ENCODE measurements around the gene ARHGEF17. TPM values are rescaled to one million over a fixed set of nuclear protein-coding genes. Genes with fewer than 3 reads are reported as not detected.
A peak's percentile ranks its signal among the peaks of the same experiment; 100 is the strongest.

ARHGEF17 gene
- total and polyA plus RNA-seq, 2 experiments from 2014 or later = 30.2 to 35.6 TPM

DNA sequence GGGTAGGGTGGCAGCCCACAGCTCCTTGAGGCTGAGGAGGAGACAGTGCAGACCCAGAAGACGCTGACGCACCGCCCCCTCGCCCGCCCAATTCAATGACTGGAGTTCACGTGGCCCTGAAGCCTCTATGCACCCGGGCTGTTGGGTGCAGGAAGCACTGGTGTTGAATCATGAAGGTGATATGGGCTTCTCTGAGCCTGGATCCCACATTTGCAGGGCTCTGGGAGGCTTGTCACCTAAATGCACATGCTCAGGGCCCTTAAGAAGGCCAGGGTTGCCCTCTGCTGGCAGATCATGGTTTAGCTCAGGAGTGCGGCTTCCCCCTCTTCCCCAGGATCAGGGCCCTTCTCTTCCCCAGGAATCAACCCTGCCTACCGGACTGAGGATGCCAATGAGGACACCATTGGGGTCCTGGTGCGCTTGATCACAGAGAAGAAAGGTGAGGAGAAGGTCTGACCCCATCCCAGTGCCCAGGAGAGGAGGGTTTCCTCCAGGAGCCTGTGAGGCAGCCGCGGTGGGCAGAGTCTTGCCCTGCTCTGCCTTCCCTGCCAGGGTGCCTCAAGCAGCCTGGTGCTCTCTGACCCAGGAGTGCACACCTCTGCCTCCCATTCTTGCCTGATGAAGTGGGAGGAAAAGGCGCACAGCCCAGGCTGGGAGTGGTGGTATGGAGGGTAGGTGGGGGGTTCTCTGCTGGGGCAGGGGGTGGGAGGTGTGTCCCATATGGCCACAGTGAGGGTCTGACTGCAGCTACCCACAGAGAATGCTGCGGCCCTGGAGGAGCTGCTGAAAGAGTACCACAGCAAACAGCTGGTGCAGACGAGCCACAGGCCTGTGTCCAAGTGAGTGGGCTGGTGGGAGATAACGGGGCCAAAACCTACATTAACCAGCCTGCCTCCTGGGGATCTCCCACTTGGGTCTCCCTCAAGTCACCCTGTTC, 85.7 kb downstream of the ARHGEF17 start:
- Histone ChIP-seq H3K36me3 (replicated peaks; ENCODE audit: insufficient read depth, low read depth) (no peaks in the 10 kb centered on the region), H4K20me1 (ENCODE audit: insufficient read depth, poor library complexity, severe bottlenecking) (no peaks in the 10 kb centered on the region)
- 76% methylated on average over 15 of the region's 16 CpGs for WGBS (ENCODE audit: low lambda C conversion rate, missing lambda C conversion rate)

DNA sequence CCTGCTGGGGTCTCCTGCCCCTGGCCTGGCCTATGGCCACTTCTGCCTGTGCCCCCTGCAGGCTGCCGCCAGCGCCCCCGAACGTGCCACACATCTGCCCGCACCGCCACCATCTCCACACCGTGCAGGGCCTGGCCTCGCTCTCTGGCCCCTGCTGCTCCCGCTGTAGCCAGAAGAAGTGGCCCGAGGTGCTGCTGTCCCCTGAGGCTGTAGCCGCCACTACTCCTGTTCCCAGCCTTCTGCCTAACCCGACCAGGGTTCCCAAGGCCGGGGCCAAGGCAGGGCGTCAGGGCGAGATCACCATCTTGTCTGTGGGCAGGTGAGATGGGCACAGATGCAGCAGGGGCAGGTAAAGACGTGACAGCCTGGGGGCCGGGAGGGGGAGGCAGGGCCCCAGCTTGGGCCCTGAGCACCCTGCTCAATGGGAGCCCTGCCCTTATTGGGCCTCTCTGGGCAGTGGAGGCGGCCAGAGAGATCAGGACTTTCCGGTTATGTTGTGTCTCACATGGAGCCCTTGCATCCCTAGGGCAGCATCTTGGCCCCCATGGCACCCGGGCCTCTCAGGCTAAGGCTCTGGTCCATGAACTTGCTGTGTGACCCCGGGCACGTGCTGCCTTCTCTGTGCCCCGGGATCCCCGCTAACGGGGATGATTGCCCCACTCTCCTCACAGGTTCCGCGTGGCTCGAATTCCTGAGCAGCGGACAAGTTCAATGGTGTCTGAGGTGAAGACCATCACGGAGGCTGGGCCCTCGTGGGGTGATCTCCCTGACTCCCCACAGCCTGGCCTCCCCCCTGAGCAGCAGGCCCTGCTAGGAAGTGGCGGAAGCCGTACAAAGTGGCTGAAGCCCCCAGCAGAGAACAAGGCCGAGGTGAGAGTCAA, 86.6 kb downstream of the ARHGEF17 start:
- Histone ChIP-seq H3K4me3 (no peak overlapping the region), H3K4me2 (no peak overlapping the region), H3K9me3 (ENCODE audit: low read depth) (no peaks in the 10 kb centered on the region), H3K4me1 (ENCODE audit: insufficient read depth) (no peaks in the 10 kb centered on the region), H3K36me3 (replicated peaks; ENCODE audit: insufficient read depth, low read depth) (no peaks in the 10 kb centered on the region), H3K9me2 (replicated peaks; ENCODE audit: insufficient read depth) (no peaks in the 10 kb centered on the region), H3K27me3 (no peaks in the 10 kb centered on the region), H4K20me1 (ENCODE audit: insufficient read depth, poor library complexity, severe bottlenecking) (no peaks in the 10 kb centered on the region), H3K79me2 (no peaks in the 10 kb centered on the region), H2AFZ (no peak overlapping the region), H3K27ac (no peak overlapping the region)
- no peak for DNase-seq (ENCODE audit: low spot score)
- 97% methylated on average over 34 of the region's 34 CpGs for WGBS (ENCODE audit: low lambda C conversion rate, missing lambda C conversion rate)
- TF ChIP-seq EZH2phosphoT487 (IDR thresholded peaks at IDR 0.05; ENCODE audit: low read depth, severe bottlenecking, unreplicated experiment) = no peak
- TF ChIP-seq EZH2 (IDR thresholded peaks at IDR 0.05; ENCODE audit: borderline replicate concordance) = no peak
- TF ChIP-seq, protein P1, sequence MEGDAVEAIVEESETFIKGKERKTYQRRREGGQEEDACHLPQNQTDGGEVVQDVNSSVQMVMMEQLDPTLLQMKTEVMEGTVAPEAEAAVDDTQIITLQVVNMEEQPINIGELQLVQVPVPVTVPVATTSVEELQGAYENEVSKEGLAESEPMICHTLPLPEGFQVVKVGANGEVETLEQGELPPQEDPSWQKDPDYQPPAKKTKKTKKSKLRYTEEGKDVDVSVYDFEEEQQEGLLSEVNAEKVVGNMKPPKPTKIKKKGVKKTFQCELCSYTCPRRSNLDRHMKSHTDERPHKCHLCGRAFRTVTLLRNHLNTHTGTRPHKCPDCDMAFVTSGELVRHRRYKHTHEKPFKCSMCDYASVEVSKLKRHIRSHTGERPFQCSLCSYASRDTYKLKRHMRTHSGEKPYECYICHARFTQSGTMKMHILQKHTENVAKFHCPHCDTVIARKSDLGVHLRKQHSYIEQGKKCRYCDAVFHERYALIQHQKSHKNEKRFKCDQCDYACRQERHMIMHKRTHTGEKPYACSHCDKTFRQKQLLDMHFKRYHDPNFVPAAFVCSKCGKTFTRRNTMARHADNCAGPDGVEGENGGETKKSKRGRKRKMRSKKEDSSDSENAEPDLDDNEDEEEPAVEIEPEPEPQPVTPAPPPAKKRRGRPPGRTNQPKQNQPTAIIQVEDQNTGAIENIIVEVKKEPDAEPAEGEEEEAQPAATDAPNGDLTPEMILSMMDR (IDR thresholded peaks at IDR 0.05; ENCODE audit: poor library complexity) = no peak

More for the DNA sequence above, 85.7 kb downstream of the ARHGEF17 start:
- Histone ChIP-seq H3K4me3 (no peak overlapping the region), H3K27ac (no peak overlapping the region), H3K79me2 (no peaks in the 10 kb centered on the region), H3K9me3 (ENCODE audit: low read depth) (no peaks in the 10 kb centered on the region), H3K4me2 (no peak overlapping the region), H3K27me3 (no peaks in the 10 kb centered on the region), H2AFZ (no peak overlapping the region), H3K9me2 (replicated peaks; ENCODE audit: insufficient read depth) (no peaks in the 10 kb centered on the region), H3K4me1 (ENCODE audit: insufficient read depth) (no peaks in the 10 kb centered on the region)
- DNase-seq (ENCODE audit: low spot score) = peak; percentile 88
- TF ChIP-seq, protein P1 (IDR thresholded peaks at IDR 0.05; ENCODE audit: poor library complexity) = peak; percentile 84
- TF ChIP-seq EZH2 (IDR thresholded peaks at IDR 0.05; ENCODE audit: borderline replicate concordance) = no peak

DNA sequence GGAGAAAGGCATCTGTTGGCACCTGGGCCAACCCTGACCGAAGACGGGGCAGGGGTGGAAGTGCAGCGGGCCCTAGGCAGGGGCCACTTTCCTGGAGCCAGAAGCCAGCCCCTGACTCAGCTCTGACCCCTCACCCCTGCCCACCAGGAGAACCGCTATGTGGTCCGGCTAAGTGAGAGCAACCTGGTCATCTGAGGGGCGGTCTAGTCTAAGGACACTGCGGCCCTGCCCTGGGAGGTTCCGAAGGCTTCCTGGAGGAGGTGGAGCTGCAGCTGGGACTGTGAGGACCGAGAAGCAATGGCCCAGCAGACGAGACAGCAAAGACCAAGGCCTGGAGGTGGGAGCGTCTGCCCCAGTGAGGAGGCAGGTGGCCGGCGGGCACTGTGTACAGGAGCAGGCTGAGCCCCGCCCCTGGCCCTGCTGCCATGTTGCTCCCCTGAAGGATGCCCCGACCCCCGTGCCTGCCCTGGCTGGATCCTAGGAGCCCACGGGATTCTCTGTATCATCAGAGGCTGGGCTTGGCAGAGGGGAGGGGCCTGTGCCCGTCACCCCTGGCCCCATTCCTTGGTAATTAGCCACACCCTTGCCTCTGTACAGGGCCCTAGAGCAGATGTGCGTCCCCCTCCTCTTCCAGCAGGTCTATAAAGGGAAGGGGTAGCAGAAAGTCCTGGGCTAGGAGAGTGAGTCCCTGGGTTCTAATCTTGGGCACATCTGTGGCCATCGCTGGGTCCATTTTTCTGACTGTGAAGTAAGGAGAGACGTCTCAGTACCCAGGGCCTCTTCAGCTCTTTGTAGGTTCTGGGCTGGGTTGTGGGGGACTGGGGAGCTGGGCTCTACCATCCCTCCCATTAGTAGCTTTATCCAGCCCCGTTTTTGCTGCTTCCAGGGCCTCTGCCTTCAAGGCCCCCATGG, 87.5 kb downstream of the ARHGEF17 start:
- Histone ChIP-seq H3K27me3 (no peaks in the 10 kb centered on the region), H3K27ac (no peak overlapping the region), H3K9me2 (replicated peaks; ENCODE audit: insufficient read depth) (no peaks in the 10 kb centered on the region), H3K36me3 (replicated peaks; ENCODE audit: insufficient read depth, low read depth) (no peaks in the 10 kb centered on the region), H3K79me2 (no peaks in the 10 kb centered on the region), H3K4me2 (no peak overlapping the region), H4K20me1 (ENCODE audit: insufficient read depth, poor library complexity, severe bottlenecking) (no peaks in the 10 kb centered on the region), H2AFZ (no peak overlapping the region), H3K4me1 (ENCODE audit: insufficient read depth) (no peaks in the 10 kb centered on the region), H3K9me3 (ENCODE audit: low read depth) (no peaks in the 10 kb centered on the region), H3K4me3 (no peak overlapping the region)
- 91% methylated on average over 22 of the region's 22 CpGs for WGBS (ENCODE audit: low lambda C conversion rate, missing lambda C conversion rate)
- TF ChIP-seq EZH2phosphoT487 (IDR thresholded peaks at IDR 0.05; ENCODE audit: low read depth, severe bottlenecking, unreplicated experiment) (no peak), EZH2 (IDR thresholded peaks at IDR 0.05; ENCODE audit: borderline replicate concordance) (no peak)
- TF ChIP-seq, protein P1 (IDR thresholded peaks at IDR 0.05; ENCODE audit: poor library complexity) = no peak
- DNase-seq (ENCODE audit: low spot score) = no peak
